Pancreas (tissue), 10 donors: ENCODE measurements around the gene SH3BP2. TPM values are rescaled to one million over a fixed set of nuclear protein-coding genes. Genes with fewer than 3 reads are reported as not detected.
A peak's percentile ranks its signal among the peaks of the same experiment; 100 is the strongest.

Experiments used
- ATAC-seq, 4 donors: fragments of 200-7000 bp; cut with Tn5 transposase; one replicate each; pipeline versions ENCODE4 v1.8.0 to v1.9.1; 2020; ENCODE audit warnings: mild to moderate bottlenecking in 4 of 4, moderate library complexity in 4 of 4
- DNase-seq, 6 donors: peaks; one replicate each; pipeline ENCODE4 v3.0.0-alpha.2; 2020
- FAIRE-seq: peaks from 2 replicates; lab custom pipeline; 2012; peaks lifted over from hg19 to GRCh38; lab: Jason Lieb, UNC
- H3K27ac ChIP-seq, 4 donors: fragments of 200-600 bp; sonication (generic); 1 replicate in 3 of 4; 2 replicates in 1 of 4; pipeline versions ENCODE4 v1.5.0 to v1.8.0; 2020
- H3K27me3 ChIP-seq, 4 donors: fragments of 200-600 bp; one replicate each; pipeline ENCODE4 v1.8.0; 2021
- H3K36me3 ChIP-seq, 3 donors: fragments of 200-600 bp; sonication (generic) in 1 of 3; one replicate each; pipeline versions ENCODE4 v1.5.0 to v1.8.0; 2020 to 2021
- H3K4me1 ChIP-seq, 3 donors: fragments of 200-600 bp; one replicate each; pipeline ENCODE4 v1.8.0; 2021
- H3K4me3 ChIP-seq, 4 donors: fragments of 200-600 bp; sonication (generic) in 2 of 4; one replicate each; pipeline versions ENCODE4 v1.5.0 to v1.8.0; 2020 to 2021
- H3K9me3 ChIP-seq, 4 donors: fragments of 200-600 bp; one replicate each; pipeline ENCODE4 v1.8.0; 2021
- WGBS, 2 donors: extraction: QIAGEN DNeasy Blood & Tissue Kit; methylation state at CpG; one replicate each; pipeline ENCODE4 v1.1.7; 2013; 5-methylcytosine and 5-hydroxymethylcytosine counted together
- intact Hi-C, 3 donors: fragments of 100-400 bp; cut with DNase I; formaldehyde crosslinking; loops; one replicate each; pipeline versions ENCODE4 v1.11.1 to v1.14.2; 2022
- polyA plus RNA-seq, 2 donors: library from polyadenylated mRNA; stranded (reverse); fragments of 200-250 nt; gene quantifications; one replicate each; pipeline ENCODE4 v1.2.3, GENCODE V29; 2013
- total RNA-seq, 6 donors: library from RNA; stranded (reverse); fragmentation: NEBNext Ultra II Directional in 4 of 6; extraction: Animal tissue kit (Norgen Biotek cat#: 25700) in 4 of 6; gene quantifications; one replicate each; pipeline versions ENCODE4 v1.2.1 to v1.2.4, GENCODE V29; 2021 to 2023
- TF ChIP-seq, protein P1 (sequence below), 4 donors: fragments of 200-600 bp; sonication (generic) in 3 of 4; IDR thresholded peaks; one replicate each; pipeline versions ENCODE4 v1.5.0 to v1.8.0; 2021; ENCODE audit warnings: antibody characterized with exemption in 4 of 4
- donor health status: healthy with polysubstance abuse.
- donor health status: DM: no; HTN: no; CAD: no; lungs with moderate emphysema.
- donor health status: DM: no; HTN: no; CAD: no.
- donor health status: control.
- donor health status: control.
- donor health status: Bipolar disorder and iron deficiency.
- donor health status: DM: yes; HTN: yes; CAD: no.
- donor health status: DM: no; HTN: no; CAD: no.
- donor health status: DM: no; HTN: no; CAD: no.
- donor health status: DM: yes; HTN: yes; CAD: no.

Gene SH3BP2
- total and polyA plus RNA-seq, 8 donors: 12.3 to 56.5 (median 27.0) TPM

DNA sequence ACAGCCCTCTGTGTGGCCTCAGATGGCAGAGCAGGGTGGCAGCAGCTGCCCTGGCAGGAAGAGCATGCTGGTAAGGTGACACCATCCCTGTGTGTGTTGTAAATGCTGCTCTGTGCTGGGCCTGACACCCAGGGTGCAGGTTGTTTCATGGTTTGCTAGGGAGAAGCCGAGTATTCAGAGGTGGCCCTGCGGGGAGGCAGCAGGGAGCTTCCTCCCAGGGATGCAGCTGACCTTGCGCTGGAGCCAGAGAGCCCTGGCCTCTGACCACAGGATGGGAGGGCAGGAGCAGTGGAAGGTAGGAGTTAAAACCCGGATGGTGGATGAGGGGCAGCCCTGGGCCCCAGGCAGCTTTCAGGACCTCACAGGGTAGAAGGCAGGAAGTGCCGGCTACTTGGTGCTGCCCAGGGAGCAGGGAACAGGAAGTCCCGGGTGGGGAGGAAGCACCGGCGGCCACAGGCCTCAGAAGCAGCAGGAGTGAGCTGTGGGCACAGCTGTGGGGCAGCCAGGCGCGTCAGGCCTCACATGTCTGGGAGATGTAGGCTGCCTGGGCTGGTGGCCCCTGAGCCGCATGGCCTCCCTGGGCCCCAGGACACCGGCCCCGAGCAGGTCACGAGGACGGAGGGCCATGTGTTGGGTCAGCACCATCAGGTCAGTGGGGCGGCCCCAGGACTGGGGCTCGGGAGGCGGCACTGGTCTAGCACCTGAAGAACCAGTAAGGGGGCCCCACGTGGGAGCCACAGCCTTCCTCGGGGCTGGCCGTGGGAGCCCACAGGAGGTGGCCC, 19.1 kb downstream of the SH3BP2 start:
- TF ChIP-seq, protein P1, sequence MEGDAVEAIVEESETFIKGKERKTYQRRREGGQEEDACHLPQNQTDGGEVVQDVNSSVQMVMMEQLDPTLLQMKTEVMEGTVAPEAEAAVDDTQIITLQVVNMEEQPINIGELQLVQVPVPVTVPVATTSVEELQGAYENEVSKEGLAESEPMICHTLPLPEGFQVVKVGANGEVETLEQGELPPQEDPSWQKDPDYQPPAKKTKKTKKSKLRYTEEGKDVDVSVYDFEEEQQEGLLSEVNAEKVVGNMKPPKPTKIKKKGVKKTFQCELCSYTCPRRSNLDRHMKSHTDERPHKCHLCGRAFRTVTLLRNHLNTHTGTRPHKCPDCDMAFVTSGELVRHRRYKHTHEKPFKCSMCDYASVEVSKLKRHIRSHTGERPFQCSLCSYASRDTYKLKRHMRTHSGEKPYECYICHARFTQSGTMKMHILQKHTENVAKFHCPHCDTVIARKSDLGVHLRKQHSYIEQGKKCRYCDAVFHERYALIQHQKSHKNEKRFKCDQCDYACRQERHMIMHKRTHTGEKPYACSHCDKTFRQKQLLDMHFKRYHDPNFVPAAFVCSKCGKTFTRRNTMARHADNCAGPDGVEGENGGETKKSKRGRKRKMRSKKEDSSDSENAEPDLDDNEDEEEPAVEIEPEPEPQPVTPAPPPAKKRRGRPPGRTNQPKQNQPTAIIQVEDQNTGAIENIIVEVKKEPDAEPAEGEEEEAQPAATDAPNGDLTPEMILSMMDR (IDR thresholded peaks at IDR 0.05): no peak
- Histone ChIP-seq H3K27me3 (no peaks in the 10 kb centered on the region), H3K4me3 (peak overlapping the region in 1 of 4 donors; percentile 33), H3K36me3 (no peaks in the 10 kb centered on the region), H3K9me3 (no peaks in the 10 kb centered on the region), H3K4me1 (peaks cover 0 to 10% (median 2%) of the 10 kb centered on the region in 3 donors), H3K27ac (peak overlapping the region in 3 of 4 donors; percentile 28 to 63 (median 46))
- 79 to 82% methylated on average over 20 to 21 of the region's 21 CpGs for WGBS, 2 donors
- FAIRE-seq (no peak), ATAC-seq (peak in 3 of 4 donors; percentile 59 to 75 (median 65)), DNase-seq (no peak)
- intact Hi-C loops: no loop called here

DNA sequence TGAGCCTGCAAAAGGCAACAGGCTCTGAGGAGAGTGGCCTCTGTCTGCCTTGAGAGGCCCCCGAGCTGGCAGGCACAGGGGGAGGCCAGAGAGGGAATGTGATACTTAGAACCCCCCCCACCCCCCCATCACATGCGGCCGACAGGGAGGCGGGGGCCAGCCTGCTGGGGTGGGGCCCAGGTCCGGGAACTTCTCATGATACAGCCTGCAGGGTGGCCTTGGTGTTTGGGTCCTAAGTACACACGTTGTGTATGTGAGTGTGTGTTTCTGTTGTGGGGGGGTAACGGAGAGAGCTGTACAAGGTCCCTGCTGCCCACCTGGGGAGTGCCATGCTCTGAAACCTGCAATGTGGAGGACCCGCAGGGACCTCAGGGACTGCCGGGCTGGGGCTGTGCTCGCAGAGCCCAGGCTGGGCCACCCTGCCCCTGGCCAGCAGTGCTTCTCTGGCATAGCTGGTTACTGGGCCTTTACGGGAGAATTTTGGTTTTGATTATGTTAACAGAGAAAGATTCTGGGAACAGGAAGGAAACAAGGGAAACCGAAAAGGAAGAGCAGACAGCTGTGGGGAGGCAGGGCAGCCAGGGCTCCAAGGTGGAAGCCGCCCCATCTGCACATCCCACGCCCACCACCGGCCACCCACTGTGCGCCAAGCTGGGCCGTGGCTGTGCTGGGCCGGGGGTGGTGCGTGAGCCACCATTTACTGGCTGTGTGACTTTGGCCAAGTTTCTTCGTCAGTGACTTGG, 19.9 kb downstream of the SH3BP2 start:
- H3K27me3 ChIP-seq: no peaks in the 10 kb centered on the region
- TF ChIP-seq, protein P1 (IDR thresholded peaks at IDR 0.05): no peak
- H3K4me1 ChIP-seq: peaks cover 0 to 6% (median 0%) of the 10 kb centered on the region in 3 donors
- ATAC-seq: peak in 1 of 4 donors; percentile 5
- H3K27ac ChIP-seq: peak overlapping the region in 3 of 4 donors; percentile 28 to 63 (median 46)
- no peak for DNase-seq
- peak overlapping the region in 1 of 4 donors; percentile 33 for H3K4me3 ChIP-seq
- WGBS, 2 donors: 71 to 75% methylated on average over 20 of the region's 20 CpGs
- FAIRE-seq: no peak
- H3K9me3 ChIP-seq: no peaks in the 10 kb centered on the region
- H3K36me3 ChIP-seq: no peaks in the 10 kb centered on the region
- intact Hi-C loops: no loop called here

DNA sequence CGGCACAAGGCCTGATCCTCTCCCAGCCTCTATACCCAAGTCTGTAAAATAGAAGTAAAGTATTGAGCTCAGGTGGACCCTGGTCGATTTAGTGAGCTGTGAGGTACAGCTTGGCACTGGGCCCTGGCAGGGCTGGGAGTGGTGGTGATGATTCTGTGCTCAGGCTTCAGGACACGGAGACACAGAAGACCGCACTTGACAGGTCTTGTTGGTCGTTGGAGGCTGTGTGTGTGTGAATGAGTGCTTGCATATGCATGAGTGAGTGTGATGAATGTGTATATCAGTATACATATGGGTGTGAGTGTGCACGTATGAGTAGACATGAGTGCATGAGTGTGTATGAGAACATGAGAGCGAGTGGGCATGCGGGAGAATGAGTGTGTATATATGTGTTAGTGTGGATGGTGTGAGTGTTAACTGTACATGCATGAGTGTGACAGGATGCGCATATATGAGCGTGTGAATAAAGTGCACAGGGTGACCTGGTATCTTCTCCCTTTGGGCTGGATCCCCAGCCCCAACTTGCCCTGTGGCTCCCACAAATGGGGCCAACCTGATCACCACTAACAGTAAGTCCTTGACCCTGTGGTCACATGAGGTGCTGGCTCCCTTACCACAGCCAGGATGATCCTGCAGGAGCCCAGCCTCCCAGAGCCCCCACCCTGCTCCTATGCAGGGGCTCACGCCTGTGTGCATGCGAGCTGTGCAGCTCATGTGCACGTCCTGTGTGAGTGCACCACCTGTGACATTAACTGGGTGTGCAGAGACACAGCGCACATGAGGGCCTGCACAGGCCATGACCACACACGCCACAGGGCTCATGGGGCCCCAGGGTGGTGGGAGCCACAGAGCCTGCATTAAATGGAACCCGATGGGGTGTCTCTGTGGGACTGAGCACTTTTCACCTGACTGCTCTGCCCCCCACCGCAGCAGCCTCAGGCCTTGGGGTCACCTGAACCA, 20.8 kb downstream of the SH3BP2 start:
- ATAC-seq: no peak
- peak overlapping the region in 1 of 4 donors; percentile 33 for H3K4me3 ChIP-seq
- no peak for FAIRE-seq
- no peak overlapping the region for H3K27ac ChIP-seq
- no peaks in the 10 kb centered on the region for H3K27me3 ChIP-seq
- intact Hi-C loops: no loop called here
- H3K4me1 ChIP-seq: peaks cover 0 to 8% (median 0%) of the 10 kb centered on the region in 3 donors
- TF ChIP-seq, protein P1 (IDR thresholded peaks at IDR 0.05): no peak
- no peaks in the 10 kb centered on the region for H3K36me3 ChIP-seq
- 88 to 91% methylated on average over 17 of the region's 17 CpGs for WGBS, 2 donors
- DNase-seq: peak in 1 of 6 donors; percentile 36
- no peaks in the 10 kb centered on the region for H3K9me3 ChIP-seq

DNA sequence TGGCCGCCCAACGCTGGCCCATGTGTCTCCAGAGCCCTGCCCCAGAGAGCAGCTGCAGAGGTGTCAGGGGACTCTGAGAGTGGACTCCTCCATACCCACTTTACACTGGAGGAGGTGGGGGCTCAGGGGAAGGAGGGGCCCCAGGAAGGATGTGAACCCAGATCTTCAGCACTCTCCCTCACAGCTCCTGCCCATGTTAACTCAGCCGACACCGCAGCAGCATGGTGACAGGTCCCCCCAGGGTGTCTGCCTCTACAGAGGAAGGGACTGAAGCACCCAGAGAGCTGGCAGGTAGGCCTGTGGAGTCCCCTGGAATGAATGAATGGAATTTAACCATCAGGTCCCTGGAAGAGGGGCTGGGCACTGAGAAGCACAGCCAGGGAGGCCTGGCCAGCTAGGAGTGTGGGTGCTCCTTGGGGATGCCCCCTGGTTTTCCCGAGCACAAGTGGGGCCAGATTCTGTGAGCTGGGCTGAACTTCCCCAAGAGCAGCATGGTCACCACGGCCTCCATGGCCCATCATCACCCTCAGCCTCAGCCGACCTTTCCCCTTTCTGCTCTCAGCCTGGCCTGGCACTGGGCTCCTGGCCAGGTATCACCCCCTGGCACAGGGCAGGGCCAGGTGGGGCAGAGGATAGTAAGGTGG, 21.9 kb downstream of the SH3BP2 start:
- intact Hi-C loops: no loop called here
- FAIRE-seq (no peak), ATAC-seq (no peak), DNase-seq (peak in 1 of 6 donors; percentile 29)
- TF ChIP-seq, protein P1 (IDR thresholded peaks at IDR 0.05): no peak
- WGBS, 2 donors: 77 to 86% methylated on average over 7 of the region's 7 CpGs
- Histone ChIP-seq H3K4me3 (no peak overlapping the region), H3K4me1 (peaks cover 0 to 13% (median 0%) of the 10 kb centered on the region in 3 donors), H3K27ac (no peak overlapping the region), H3K27me3 (no peaks in the 10 kb centered on the region), H3K36me3 (no peaks in the 10 kb centered on the region), H3K9me3 (no peaks in the 10 kb centered on the region)
